MCF 10A (cell line): ENCODE results near the gene PGBD2. TPM values are rescaled to one million over a fixed set of nuclear protein-coding genes. Genes with fewer than 3 reads are reported as not detected.
"Not testable (repeated sequence)": the region's sequence is repeated elsewhere in the genome, so short reads cannot be mapped to it uniquely, and the experiment has no call there.

ENCODE experiments used
- BruUV-seq: library from RNA; stranded (reverse); fragments of 400-500 nt; replicated peaks from 2 replicates; lab custom pipeline; 2021; lab: Mats Ljungman, UMichigan
- CTCF ChIA-PET: fragments of 300-600 bp; sonication (Branson Sonifier 250); formaldehyde crosslinking; extraction: SDS; loops from one replicate; lab custom pipeline; 2021; ENCODE audit warnings: antibody characterized with exemption, inconsistent platforms; lab: Yijun Ruan, JAX
- POLR2A ChIA-PET: fragments of 300-600, 350-650 bp; sonication (Branson Sonifier 250); formaldehyde crosslinking; extraction: SDS; loops from one replicate; lab custom pipeline; 2020; ENCODE audit warnings: antibody characterized with exemption, inconsistent platforms; lab: Yijun Ruan, JAX
- DNase-seq: peaks from one replicate; pipeline ENCODE4 v3.0.0-alpha.2; 2018; ENCODE audit not compliant: unreplicated experiment
- H3K27ac Mint-ChIP-seq: one replicate; pipeline ENCODE4 v1.8.0; 2022; ENCODE audit warnings: mild to moderate bottlenecking, low read depth, mixed read lengths; ENCODE audit not compliant: unreplicated experiment
- H3K27me3 Mint-ChIP-seq: one replicate; pipeline ENCODE4 v1.8.0; 2022; ENCODE audit warnings: mixed read lengths; ENCODE audit not compliant: insufficient read depth, unreplicated experiment
- H3K36me3 Mint-ChIP-seq: one replicate; pipeline ENCODE4 v1.8.0; 2022; ENCODE audit warnings: mild to moderate bottlenecking, moderate library complexity, mixed read lengths; ENCODE audit not compliant: insufficient read depth, unreplicated experiment
- H3K4me1 Mint-ChIP-seq: one replicate; pipeline ENCODE4 v1.8.0; 2022; ENCODE audit warnings: mixed read lengths; ENCODE audit not compliant: insufficient read depth, unreplicated experiment
- H3K4me3 Mint-ChIP-seq: one replicate; pipeline ENCODE4 v1.8.0; 2022; ENCODE audit warnings: mild to moderate bottlenecking, moderate library complexity, mixed read lengths; ENCODE audit not compliant: unreplicated experiment
- H3K9me3 Mint-ChIP-seq: one replicate; pipeline ENCODE4 v1.8.0; 2022; ENCODE audit warnings: mixed read lengths; ENCODE audit not compliant: unreplicated experiment
- CTCF ChIP-seq: fragments of 200-600 bp; IDR thresholded peaks from one replicate; pipeline ENCODE4 v1.8.0; 2022; ENCODE audit warnings: antibody characterized with exemption, mild to moderate bottlenecking; ENCODE audit not compliant: unreplicated experiment
- intact Hi-C: fragments of 100-400 bp; cut with micrococcal nuclease; formaldehyde crosslinking; loops from 2 replicates; pipeline ENCODE4 v1.14.1; 2022
- total RNA-seq: library from RNA; stranded (reverse); gene quantifications from 2 replicates; pipeline ENCODE4 v1.2.3, GENCODE V29; 2022

PGBD2 gene
- total RNA-seq, 1 experiment from 2014 or later, result 5.2 TPM

GRCh38 chr1:248885646-248886045 is 20.4 kb upstream of the PGBD2 start:
- CTCF ChIA-PET, result interaction anchor here (0.6 to 2.6 kb wide), 5 partner anchors 11 to 185 kb away, joined by 3 to 7 read pairs (median 4); no protein-coding TSS in a partner anchor
- intact Hi-C loops, result no loop called here
- Mint-ChIP-seq H3K36me3 (no peaks in the 10 kb centered on the region), H3K27ac (no peak overlapping the region), H3K27me3 (peaks cover 19% of the 10 kb centered on the region), H3K4me3 (no peak overlapping the region), H3K9me3 (no peaks in the 10 kb centered on the region), H3K4me1 (peaks cover 9% of the 10 kb centered on the region)
- DNase-seq, result no peak
- BruUV-seq, result no TSS peak
- POLR2A ChIA-PET, result interaction anchor here (0.6 to 3.5 kb wide), 3 partner anchors 13 to 59 kb away, joined by 4 to 11 read pairs (median 5); partner anchors contain the start of gene SH3BP5L
- no peak for TF ChIP-seq CTCF

- peaks cover 13% of the 10 kb centered on the region for H3K4me1 Mint-ChIP-seq
- H3K27ac Mint-ChIP-seq, result no peak overlapping the region
- DNase-seq, result no peak
- intact Hi-C loops, result no loop called here
- CTCF ChIA-PET, result interaction anchor here (0.6 to 2.6 kb wide), 9 partner anchors 10 to 1147 kb away, joined by 3 to 7 read pairs (median 4); no protein-coding TSS in a partner anchor
- no peaks in the 10 kb centered on the region for H3K36me3 Mint-ChIP-seq
- POLR2A ChIA-PET, result interaction anchor here (0.6 to 3.5 kb wide), 8 partner anchors 10 to 201 kb away, joined by 3 to 11 read pairs (median 4); partner anchors contain the start of genes PGBD2, SH3BP5L and ZNF692
- H3K9me3 Mint-ChIP-seq, result no peaks in the 10 kb centered on the region
- peaks cover 20% of the 10 kb centered on the region for H3K27me3 Mint-ChIP-seq
- TF ChIP-seq CTCF, result no peak
- no peak overlapping the region for H3K4me3 Mint-ChIP-seq
- BruUV-seq, result no TSS peak
Observed at GRCh38 chr1:248886237-248886895, 19.7 kb upstream of the PGBD2 start.

- H3K4me1 Mint-ChIP-seq, H3K27ac Mint-ChIP-seq, H3K9me3 Mint-ChIP-seq, BruUV-seq, intact Hi-C loops, DNase-seq, H3K4me3 Mint-ChIP-seq, H3K36me3 Mint-ChIP-seq: not testable (repeated sequence)
- POLR2A ChIA-PET, result interaction anchor here (0.6 to 1.7 kb wide), 4 partner anchors 8 to 36 kb away, joined by 3 to 9 read pairs (median 4); no protein-coding TSS in a partner anchor
- CTCF ChIA-PET, result interaction anchor here (0.5 to 1.5 kb wide), 6 partner anchors 24 to 1391 kb away, joined by 3 to 4 read pairs (median 3); no protein-coding TSS in a partner anchor
- H3K27me3 Mint-ChIP-seq, result peaks cover 48% of the 10 kb centered on the region
Observed at GRCh38 chr1:248889914-248890243, 16.2 kb upstream of the PGBD2 start.

GRCh38 chr1:248890549-248891498 is 15.2 kb upstream of the PGBD2 start:
- Mint-ChIP-seq H3K4me3 (no peak overlapping the region), H3K27ac (no peak overlapping the region), H3K36me3 (no peaks in the 10 kb centered on the region), H3K27me3 (peaks cover 54% of the 10 kb centered on the region), H3K9me3 (no peaks in the 10 kb centered on the region), H3K4me1 (peaks cover 9% of the 10 kb centered on the region)
- intact Hi-C loops, result no loop called here
- BruUV-seq, result no TSS peak
- CTCF ChIA-PET, result interaction anchor here (0.5 to 1.6 kb wide), 3 partner anchors 29 to 1392 kb away, joined by 3 to 4 read pairs (median 3); no protein-coding TSS in a partner anchor
- TF ChIP-seq CTCF, result no peak
- no peak for DNase-seq
- POLR2A ChIA-PET, result interaction anchor here (1.2 kb wide), 1 partner anchor 9 kb away, joined by 3 read pairs; no protein-coding TSS in a partner anchor
